ENCODE measurements around the gene CD58. TPM values are rescaled to one million over a fixed set of nuclear protein-coding genes. Genes with fewer than 3 reads are reported as not detected.
A peak's percentile ranks its signal among the peaks of the same experiment; 100 is the strongest.

CD58 gene
- total RNA-seq, 4 donors from 2014 or later: 20.3 to 23.4 (median 21.7) TPM

DNA sequence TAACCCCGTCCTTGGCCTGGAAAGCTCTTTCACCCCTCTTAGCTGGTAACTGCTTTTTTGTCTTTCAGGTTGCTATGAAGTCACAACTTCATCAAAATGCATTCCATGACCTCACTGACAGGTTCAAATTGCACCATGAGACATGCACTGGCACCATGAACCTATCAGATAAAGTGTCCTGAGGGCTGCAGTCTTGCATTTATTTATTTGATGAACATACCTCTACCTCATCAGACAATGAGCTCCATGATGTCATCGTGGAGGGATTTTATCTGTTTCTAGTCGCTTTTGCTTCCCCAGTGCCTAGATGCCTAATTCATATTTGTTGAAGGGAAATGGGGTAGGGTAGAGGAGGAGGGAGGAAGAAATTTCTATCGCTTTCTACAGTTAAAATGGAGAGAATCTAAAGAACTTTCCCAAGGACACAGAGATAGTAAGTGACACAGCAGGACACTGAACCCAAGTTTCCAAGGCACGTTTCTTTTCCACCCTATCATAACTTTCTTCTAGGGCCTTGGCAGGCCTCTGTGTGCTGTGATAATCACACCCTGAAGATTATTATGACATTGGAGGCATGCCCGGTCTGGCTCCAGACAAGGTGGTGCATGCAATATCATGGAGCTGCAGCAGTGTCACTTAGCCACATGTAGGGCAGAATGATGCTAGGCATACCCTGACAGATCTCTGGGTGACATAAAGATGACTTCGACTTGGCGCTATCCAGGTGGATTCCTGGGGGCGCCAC, 69.5 kb downstream of the CD58 start:
- intact Hi-C loops (cut with DNase I): no loop called here
- H3K9me3 ChIP-seq: no peaks in the 10 kb centered on the region
- no peak for DNase-seq (ENCODE audit: extremely low spot score)
- 81% methylated on average over 9 of the region's 9 CpGs for WGBS
- H3K27ac ChIP-seq (replicated peaks in 1 of 4): no peak overlapping the region
- no peaks in the 10 kb centered on the region for H3K36me3 ChIP-seq
- peaks cover 13 to 34% (median 23%) of the 10 kb centered on the region in 4 donors for H3K4me1 ChIP-seq
- H3K27me3 ChIP-seq: no peaks in the 10 kb centered on the region
- no peak overlapping the region for H3K4me3 ChIP-seq
- TF ChIP-seq, protein P1, sequence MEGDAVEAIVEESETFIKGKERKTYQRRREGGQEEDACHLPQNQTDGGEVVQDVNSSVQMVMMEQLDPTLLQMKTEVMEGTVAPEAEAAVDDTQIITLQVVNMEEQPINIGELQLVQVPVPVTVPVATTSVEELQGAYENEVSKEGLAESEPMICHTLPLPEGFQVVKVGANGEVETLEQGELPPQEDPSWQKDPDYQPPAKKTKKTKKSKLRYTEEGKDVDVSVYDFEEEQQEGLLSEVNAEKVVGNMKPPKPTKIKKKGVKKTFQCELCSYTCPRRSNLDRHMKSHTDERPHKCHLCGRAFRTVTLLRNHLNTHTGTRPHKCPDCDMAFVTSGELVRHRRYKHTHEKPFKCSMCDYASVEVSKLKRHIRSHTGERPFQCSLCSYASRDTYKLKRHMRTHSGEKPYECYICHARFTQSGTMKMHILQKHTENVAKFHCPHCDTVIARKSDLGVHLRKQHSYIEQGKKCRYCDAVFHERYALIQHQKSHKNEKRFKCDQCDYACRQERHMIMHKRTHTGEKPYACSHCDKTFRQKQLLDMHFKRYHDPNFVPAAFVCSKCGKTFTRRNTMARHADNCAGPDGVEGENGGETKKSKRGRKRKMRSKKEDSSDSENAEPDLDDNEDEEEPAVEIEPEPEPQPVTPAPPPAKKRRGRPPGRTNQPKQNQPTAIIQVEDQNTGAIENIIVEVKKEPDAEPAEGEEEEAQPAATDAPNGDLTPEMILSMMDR (IDR thresholded peaks at IDR 0.05): no peak
- TF ChIP-seq POLR2AphosphoS5 (IDR thresholded peaks at IDR 0.05) (no peak), EP300 (IDR thresholded peaks at IDR 0.05) (no peak), POLR2A (IDR thresholded peaks at IDR 0.05; ENCODE audit: low read depth) (no peak)

DNA sequence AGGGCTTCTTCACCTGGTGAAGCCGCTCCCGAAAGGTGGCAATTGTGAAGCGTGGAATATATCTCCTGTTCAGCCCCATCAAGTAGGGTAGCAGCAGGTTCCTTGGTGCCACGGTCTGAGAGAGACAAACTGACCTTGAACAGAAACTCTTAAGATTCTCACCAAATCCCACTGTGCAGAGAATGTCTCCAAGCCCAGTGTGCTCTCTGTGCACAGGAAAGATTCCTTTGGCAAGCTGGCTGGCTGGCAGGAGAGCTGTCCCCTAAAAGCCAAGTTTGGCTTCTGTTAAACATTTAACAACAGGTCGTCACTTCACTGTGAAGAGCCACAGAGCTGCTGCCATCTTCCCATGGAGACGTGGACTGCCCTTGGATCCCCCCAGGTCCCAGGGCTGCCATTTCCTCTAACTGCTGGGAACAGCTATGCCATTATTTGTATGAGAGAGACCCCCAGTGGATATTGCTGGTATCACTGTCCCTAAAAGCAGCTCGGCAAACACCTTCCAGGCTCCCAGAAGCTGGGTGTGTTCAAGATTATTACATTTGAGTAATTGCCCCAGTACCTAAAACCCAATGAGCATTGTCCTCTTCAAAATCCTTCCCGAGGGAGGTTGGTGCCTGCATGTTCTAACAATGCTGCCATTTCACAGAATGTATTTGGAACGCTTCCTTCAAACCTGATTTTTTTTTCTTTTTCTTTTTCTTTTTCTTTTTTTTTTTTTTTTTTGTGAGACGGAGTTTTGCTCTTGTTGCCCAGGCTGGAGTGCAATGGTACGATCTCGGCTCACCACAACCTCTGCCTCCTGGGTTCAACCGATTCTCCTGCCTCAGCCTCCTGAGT, 71.8 kb downstream of the CD58 start:
- Histone ChIP-seq H3K36me3 (no peaks in the 10 kb centered on the region), H3K27ac (replicated peaks in 1 of 4) (no peak overlapping the region), H3K4me1 (peaks cover 25 to 38% (median 35%) of the 10 kb centered on the region in 4 donors), H3K27me3 (no peaks in the 10 kb centered on the region), H3K4me3 (no peak overlapping the region), H3K9me3 (no peaks in the 10 kb centered on the region)
- TF ChIP-seq, protein P1 (IDR thresholded peaks at IDR 0.05): peak; percentile 70 to 78 (median 74)
- TF ChIP-seq POLR2A (IDR thresholded peaks at IDR 0.05; ENCODE audit: low read depth): no peak
- TF ChIP-seq EP300 (IDR thresholded peaks at IDR 0.05): no peak
- DNase-seq (ENCODE audit: extremely low spot score): no peak
- 64% methylated on average over 13 of the region's 13 CpGs for WGBS
- intact Hi-C loops (cut with DNase I): no loop called here

DNA sequence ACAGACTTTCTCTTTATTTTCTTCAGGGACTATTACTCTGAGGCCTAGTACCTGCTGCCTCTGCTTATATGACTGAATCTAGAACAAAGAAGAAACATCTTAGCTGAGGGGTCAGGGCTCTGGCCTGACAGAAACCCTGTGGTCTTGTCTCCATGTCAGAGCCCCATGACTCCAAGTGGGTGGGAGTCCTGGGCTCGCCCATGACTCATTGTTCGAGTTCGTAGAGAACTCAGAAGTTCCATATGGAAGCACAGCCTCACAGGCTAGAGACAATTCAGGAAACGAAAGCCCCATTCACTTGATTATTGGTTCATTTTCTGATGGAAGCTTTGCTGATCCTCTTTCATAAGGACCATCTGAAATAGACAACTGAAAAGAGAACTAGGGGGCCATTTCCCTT, 73.2 kb downstream of the CD58 start:
- 84% methylated on average over 3 of the region's 4 CpGs for WGBS
- TF ChIP-seq POLR2AphosphoS5 (IDR thresholded peaks at IDR 0.05) (no peak), POLR2A (IDR thresholded peaks at IDR 0.05; ENCODE audit: low read depth) (no peak), EP300 (IDR thresholded peaks at IDR 0.05) (no peak)
- TF ChIP-seq, protein P1 (IDR thresholded peaks at IDR 0.05): no peak
- Histone ChIP-seq H3K36me3 (no peaks in the 10 kb centered on the region), H3K4me3 (no peak overlapping the region), H3K27me3 (no peaks in the 10 kb centered on the region), H3K27ac (replicated peaks in 1 of 4) (peak overlapping the region in 1 of 4 donors; percentile 2), H3K4me1 (peaks cover 25 to 35% (median 32%) of the 10 kb centered on the region in 4 donors), H3K9me3 (no peaks in the 10 kb centered on the region)
- intact Hi-C loops (cut with DNase I): no loop called here
- DNase-seq (ENCODE audit: extremely low spot score): no peak

DNA sequence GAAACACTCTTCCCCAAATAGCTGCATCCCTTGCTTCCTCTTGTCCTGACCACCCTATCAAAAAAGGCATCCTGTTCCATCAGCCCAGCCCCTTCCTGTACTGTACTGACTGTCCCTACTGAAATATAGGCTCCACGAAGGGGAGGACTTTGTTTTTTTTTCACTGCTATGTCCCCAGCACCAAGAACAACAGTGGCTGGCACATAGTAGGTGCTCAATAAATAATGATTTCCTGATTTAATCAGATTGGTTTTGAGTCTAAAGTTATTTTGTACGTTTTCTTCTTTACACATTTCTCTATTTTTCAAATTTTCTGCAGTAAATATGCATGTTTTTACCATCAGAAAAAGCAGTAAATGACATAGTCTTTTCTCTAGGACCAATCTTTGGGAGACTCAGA, 73.9 kb downstream of the CD58 start:
- Histone ChIP-seq H3K27me3 (no peaks in the 10 kb centered on the region), H3K36me3 (no peaks in the 10 kb centered on the region), H3K4me1 (peaks cover 25 to 35% (median 32%) of the 10 kb centered on the region in 4 donors), H3K9me3 (no peaks in the 10 kb centered on the region), H3K4me3 (no peak overlapping the region), H3K27ac (replicated peaks in 1 of 4) (peak overlapping the region in 1 of 4 donors; percentile 30)
- TF ChIP-seq EP300 (IDR thresholded peaks at IDR 0.05) (no peak), POLR2AphosphoS5 (IDR thresholded peaks at IDR 0.05) (no peak), POLR2A (IDR thresholded peaks at IDR 0.05; ENCODE audit: low read depth) (no peak)
- TF ChIP-seq, protein P1 (IDR thresholded peaks at IDR 0.05): no peak
- intact Hi-C loops (cut with DNase I): no loop called here
- no peak for DNase-seq (ENCODE audit: extremely low spot score)
- 68% methylated on average over 2 of the region's 2 CpGs for WGBS
